Adipocyte (in vitro differentiated cells): ENCODE results near the gene IGSF9B.

Experiments used
- DNase-seq: peaks from one replicate; pipeline ENCODE4 v3.0.0-alpha.2; 2015; ENCODE audit warnings: low read depth
- H3K27me3 ChIP-seq: replicated peaks from 2 replicates; pipeline ENCODE4 v1.7.0; 2013; ENCODE audit warnings: mild to moderate bottlenecking, low read length, moderate library complexity; ENCODE audit not compliant: control insufficient read depth, insufficient read depth
- H3K36me3 ChIP-seq: 2 replicates; pipeline ENCODE4 v1.7.0; 2013; ENCODE audit warnings: low read length, mild to moderate bottlenecking, moderate library complexity; ENCODE audit not compliant: control insufficient read depth, insufficient read depth, severe bottlenecking
- H3K4me1 ChIP-seq: 2 replicates; pipeline ENCODE4 v1.7.0; 2013; ENCODE audit warnings: mild to moderate bottlenecking, low read length, moderate library complexity; ENCODE audit not compliant: control insufficient read depth, insufficient read depth
- H3K4me3 ChIP-seq: 2 replicates; pipeline ENCODE4 v1.7.0; 2013; ENCODE audit warnings: mild to moderate bottlenecking, low read length, moderate library complexity
- H3K9ac ChIP-seq: 2 replicates; pipeline ENCODE4 v1.7.0; 2013; ENCODE audit warnings: mild to moderate bottlenecking, low read length, moderate library complexity
- H3K9me3 ChIP-seq: 2 replicates; pipeline ENCODE4 v1.7.0; 2013; ENCODE audit warnings: mild to moderate bottlenecking, low read length, moderate library complexity; ENCODE audit not compliant: control insufficient read depth

The IGSF9B gene

GRCh38 chr11:133952199-133953190, 4.3 kb downstream of the IGSF9B start:
- peaks cover 55% of the 10 kb centered on the region for H3K27me3 ChIP-seq
- no peaks in the 10 kb centered on the region for H3K9me3 ChIP-seq
- peak overlapping the region; percentile 72 for H3K4me3 ChIP-seq
- H3K36me3 ChIP-seq, result no peaks in the 10 kb centered on the region
- H3K4me1 ChIP-seq, result peaks cover 18% of the 10 kb centered on the region
- no peak for DNase-seq
- H3K9ac ChIP-seq, result no peak overlapping the region

GRCh38 chr11:133951327-133952198, 5.2 kb downstream of the IGSF9B start:
- peak; percentile 68 for DNase-seq

GRCh38 chr11:133950874-133951326, 5.9 kb downstream of the IGSF9B start:
- peak; percentile 22 for DNase-seq
- peak overlapping the region; percentile 72 for H3K4me3 ChIP-seq

More at GRCh38 chr11:133951327-133952198, 5.2 kb downstream of the IGSF9B start:
- Histone ChIP-seq H3K9me3 (no peaks in the 10 kb centered on the region), H3K4me1 (peaks cover 16% of the 10 kb centered on the region), H3K4me3 (peak overlapping the region; percentile 72), H3K36me3 (no peaks in the 10 kb centered on the region), H3K27me3 (peaks cover 53% of the 10 kb centered on the region), H3K9ac (peak overlapping the region; percentile 52)

GRCh38 chr11:133950421-133950820, 6.3 kb downstream of the IGSF9B start:
- DNase-seq, result no peak
- peaks cover 22% of the 10 kb centered on the region for H3K4me1 ChIP-seq
- no peak overlapping the region for H3K9ac ChIP-seq
- peaks cover 52% of the 10 kb centered on the region for H3K27me3 ChIP-seq
- H3K9me3 ChIP-seq, result no peaks in the 10 kb centered on the region
- H3K36me3 ChIP-seq, result no peaks in the 10 kb centered on the region
- H3K4me3 ChIP-seq, result no peak overlapping the region

More at GRCh38 chr11:133950874-133951326, 5.9 kb downstream of the IGSF9B start:
- Histone ChIP-seq H3K4me1 (peaks cover 17% of the 10 kb centered on the region), H3K27me3 (peaks cover 53% of the 10 kb centered on the region), H3K9me3 (no peaks in the 10 kb centered on the region), H3K36me3 (no peaks in the 10 kb centered on the region), H3K9ac (peak overlapping the region; percentile 52)

GRCh38 chr11:133949129-133949528, 7.6 kb downstream of the IGSF9B start:
- DNase-seq, result no peak
- peaks cover 39% of the 10 kb centered on the region for H3K27me3 ChIP-seq
- no peak overlapping the region for H3K9ac ChIP-seq
- H3K9me3 ChIP-seq, result no peaks in the 10 kb centered on the region
- H3K4me3 ChIP-seq, result no peak overlapping the region
- no peaks in the 10 kb centered on the region for H3K36me3 ChIP-seq
- peaks cover 27% of the 10 kb centered on the region for H3K4me1 ChIP-seq

GRCh38 chr11:133948711-133949110, 8.1 kb downstream of the IGSF9B start:
- H3K27me3 ChIP-seq, result peaks cover 35% of the 10 kb centered on the region
- no peak for DNase-seq
- no peaks in the 10 kb centered on the region for H3K36me3 ChIP-seq
- peaks cover 27% of the 10 kb centered on the region for H3K4me1 ChIP-seq
- no peak overlapping the region for H3K9ac ChIP-seq
- no peak overlapping the region for H3K4me3 ChIP-seq
- no peaks in the 10 kb centered on the region for H3K9me3 ChIP-seq

GRCh38 chr11:133947321-133947756, 9.4 kb downstream of the IGSF9B start:
- H3K4me1 ChIP-seq, result peaks cover 26% of the 10 kb centered on the region
- H3K9me3 ChIP-seq, result no peaks in the 10 kb centered on the region
- peaks cover 30% of the 10 kb centered on the region for H3K27me3 ChIP-seq
- no peak overlapping the region for H3K4me3 ChIP-seq
- H3K9ac ChIP-seq, result no peak overlapping the region
- no peaks in the 10 kb centered on the region for H3K36me3 ChIP-seq
- peak; percentile 74 for DNase-seq

- H3K4me1 ChIP-seq, result peaks cover 20% of the 10 kb centered on the region
- no peak for DNase-seq
Observed at GRCh38 chr11:133946541-133947318, 10.0 kb downstream of the IGSF9B start.

GRCh38 chr11:133946051-133946450, 10.7 kb downstream of the IGSF9B start:
- Histone ChIP-seq H3K9ac (no peak overlapping the region), H3K4me3 (no peak overlapping the region), H3K27me3 (peaks cover 28% of the 10 kb centered on the region), H3K4me1 (peaks cover 14% of the 10 kb centered on the region), H3K36me3 (no peaks in the 10 kb centered on the region), H3K9me3 (no peaks in the 10 kb centered on the region)
- DNase-seq, result no peak

More at GRCh38 chr11:133946541-133947318, 10.0 kb downstream of the IGSF9B start:
- H3K27me3 ChIP-seq, result peaks cover 30% of the 10 kb centered on the region
- H3K9me3 ChIP-seq, result no peaks in the 10 kb centered on the region
- H3K4me3 ChIP-seq, result no peak overlapping the region
- H3K36me3 ChIP-seq, result no peaks in the 10 kb centered on the region
- H3K9ac ChIP-seq, result no peak overlapping the region

- peaks cover 14% of the 10 kb centered on the region for H3K4me1 ChIP-seq
- H3K27me3 ChIP-seq, result peaks cover 21% of the 10 kb centered on the region
- no peaks in the 10 kb centered on the region for H3K9me3 ChIP-seq
- H3K36me3 ChIP-seq, result no peaks in the 10 kb centered on the region
- DNase-seq, result no peak
- H3K4me3 ChIP-seq, result no peak overlapping the region
- H3K9ac ChIP-seq, result no peak overlapping the region
Observed at GRCh38 chr11:133945087-133945974, 11.4 kb downstream of the IGSF9B start.
